B cell (primary cell): ENCODE data around the gene BLOC1S1. TPM values are rescaled to one million over a fixed set of nuclear protein-coding genes. Genes with fewer than 3 reads are reported as not detected.

Source experiments
- ATAC-seq: fragments of 200-7000 bp; cut with Tn5 transposase; one replicate; pipeline ENCODE4 v1.10.0; 2021; ENCODE audit warnings: low read depth, mild to moderate bottlenecking, moderate number of reproducible peaks, moderate library complexity
- CTCF ChIA-PET: fragments of 350-600 bp; sonication (Branson Sonifier 250); formaldehyde crosslinking; loops from one replicate; lab custom pipeline; 2021; ENCODE audit warnings: antibody characterized with exemption, inconsistent platforms; lab: Charles Lee
- POLR2A ChIA-PET: fragments of 350-600 bp; sonication (Branson Sonifier 250); formaldehyde crosslinking; loops from one replicate; lab custom pipeline; 2021; ENCODE audit warnings: antibody characterized with exemption; lab: Charles Lee
- DNase-seq: peaks from one replicate; pipeline ENCODE4 v3.0.0; 2013
- H2AFZ ChIP-seq: 2 replicates; pipeline ENCODE4 v1.6.1; 2012; ENCODE audit warnings: mild to moderate bottlenecking, low read depth, low read length; ENCODE audit not compliant: insufficient read depth, poor library complexity, severe bottlenecking
- H3K27ac ChIP-seq, 2 donors: 1 replicate in 1 of 2; 2 replicates in 1 of 2; pipeline ENCODE4 v1.5.1; 2012 to 2013; ENCODE audit warnings: low read length in 2 of 2, mild to moderate bottlenecking in 2 of 2, moderate library complexity in 1 of 2
- H3K27me3 ChIP-seq, 4 experiments: fragments of 200-600 bp in 1 of 4; sonication (generic) in 1 of 4; replicated peaks in 1 of 4; 1 replicate in 2 of 4; 2 replicates in 2 of 4; pipeline versions ENCODE4 v1.6.1 to v1.7.0; 2013 to 2016; ENCODE audit warnings: low read length in 3 of 4, mild to moderate bottlenecking in 2 of 4, mixed read lengths in 1 of 4, moderate library complexity in 1 of 4; ENCODE audit not compliant: insufficient read depth in 4 of 4, control insufficient read depth in 3 of 4; ENCODE audit errors: control extremely low read depth in 1 of 4
- H3K36me3 ChIP-seq, 2 experiments: replicated peaks in 1 of 2; 1 replicate in 1 of 2; 2 replicates in 1 of 2; pipeline versions ENCODE4 v1.6.1 to v1.7.1; 2013; ENCODE audit warnings: low read length in 1 of 2; ENCODE audit not compliant: insufficient read depth in 2 of 2, control insufficient read depth in 1 of 2; ENCODE audit errors: control extremely low read depth in 1 of 2, extremely low read depth in 1 of 2
- H3K4me1 ChIP-seq, 2 donors: fragments of 200-600 bp in 1 of 2; sonication (generic) in 1 of 2; 1 replicate in 1 of 2; 2 replicates in 1 of 2; pipeline versions ENCODE4 v1.5.1 to v1.6.1; 2013 to 2017; ENCODE audit warnings: low read length in 2 of 2; ENCODE audit not compliant: control insufficient read depth in 2 of 2, insufficient read depth in 2 of 2
- H3K4me2 ChIP-seq: replicated peaks from 2 replicates; pipeline ENCODE3; 2012; ENCODE audit warnings: mild to moderate bottlenecking, low read depth, low read length; ENCODE audit not compliant: poor library complexity, severe bottlenecking
- H3K4me3 ChIP-seq, 5 experiments: fragments of 200-600 bp in 1 of 5; sonication (generic) in 1 of 5; 1 replicate in 3 of 5; 2 replicates in 2 of 5; pipeline versions ENCODE4 v1.5.1 to v1.7.0; 2011 to 2016; ENCODE audit warnings: low read length in 4 of 5, mild to moderate bottlenecking in 4 of 5, low read depth in 2 of 5, control low read depth in 1 of 5, moderate library complexity in 1 of 5; ENCODE audit not compliant: insufficient read depth in 1 of 5; ENCODE audit errors: control extremely low read depth in 1 of 5, extremely low read depth in 1 of 5
- H3K79me2 ChIP-seq: fragments of 200-600 bp; sonication (generic); one replicate; pipeline ENCODE4 v1.6.0; 2016; ENCODE audit warnings: low read length; ENCODE audit not compliant: control insufficient read depth, insufficient read depth
- H3K9ac ChIP-seq: fragments of 200-600 bp; sonication (generic); 2 replicates; pipeline ENCODE4 v1.6.1; 2017; ENCODE audit warnings: mild to moderate bottlenecking, low read length, moderate library complexity
- H3K9me3 ChIP-seq, 3 donors: one replicate each; pipeline versions ENCODE4 v1.6.1 to v1.7.1; 2013; ENCODE audit warnings: low read length in 2 of 3; ENCODE audit not compliant: control insufficient read depth in 2 of 3, insufficient read depth in 1 of 3; ENCODE audit errors: control extremely low read depth in 1 of 3
- H4K20me1 ChIP-seq: 2 replicates; pipeline ENCODE4 v1.6.0; 2012; ENCODE audit warnings: mild to moderate bottlenecking, low read length; ENCODE audit not compliant: insufficient read depth, control insufficient read depth, poor library complexity, severe bottlenecking
- H3K27ac Mint-ChIP-seq: one replicate; pipeline ENCODE4 v1.8.0; 2021; ENCODE audit warnings: mixed read lengths
- H3K27me3 Mint-ChIP-seq: one replicate; pipeline ENCODE4 v1.8.0; 2021; ENCODE audit warnings: mixed read lengths
- H3K4me1 Mint-ChIP-seq: one replicate; pipeline ENCODE4 v1.8.0; 2021; ENCODE audit warnings: mixed read lengths
- H3K4me3 Mint-ChIP-seq: one replicate; pipeline ENCODE4 v1.8.0; 2021; ENCODE audit warnings: mixed read lengths
- H3K9me3 Mint-ChIP-seq: one replicate; pipeline ENCODE4 v1.8.0; 2022; ENCODE audit warnings: mixed read lengths; ENCODE audit not compliant: insufficient read depth
- EZH2 ChIP-seq: IDR thresholded peaks from 2 replicates; pipeline ENCODE4 v1.6.1; 2012; ENCODE audit warnings: borderline replicate concordance, low read depth, mild to moderate bottlenecking, moderate library complexity, low read length; ENCODE audit not compliant: insufficient read depth, poor library complexity, severe bottlenecking
- WGBS: methylation state at CpG from one replicate; pipeline ENCODE4 v1.1.5; 2013; ENCODE audit warnings: missing lambda C conversion rate; ENCODE audit not compliant: insufficient coverage; 5-methylcytosine and 5-hydroxymethylcytosine counted together
- intact Hi-C: fragments of 100-400 bp; cut with micrococcal nuclease; formaldehyde crosslinking; loops from one replicate; pipeline ENCODE4 v1.10.0; 2022
- polyA plus RNA-seq: library from polyadenylated mRNA; depleted of rRNA; stranded (reverse); fragments of >200 nt; gene quantifications from 2 replicates; pipeline ENCODE4 v1.2.3, GENCODE V29; 2012
- total RNA-seq, 2 donors: library from RNA; stranded (reverse); fragments of 120-200 nt in 1 of 2; gene quantifications; 1 replicate in 1 of 2; 2 replicates in 1 of 2; pipeline versions ENCODE4 v1.2.3 to v1.2.4, GENCODE V29; 2013 to 2022
- TF ChIP-seq, protein P1 (sequence below): fragments of 200-600 bp; IDR thresholded peaks from one replicate; pipeline ENCODE4 v1.8.0; 2022; ENCODE audit warnings: antibody characterized with exemption, mild to moderate bottlenecking

Gene BLOC1S1
- total and polyA plus RNA-seq, 2 donors (not counting 1 experiment from before 2014, with no cell fraction given), result 71.1 to 229 TPM

GRCh38 chr12:55707841-55708694 lies 7.8 kb upstream of the BLOC1S1 start, which contains the start of gene ITGA7:
Gene ITGA7, minus strand, starts transcription at chr12:55707904. Its CDS starts 222 bp downstream, at chr12:55707682.
- peak within 1 kb of the TSS; percentile 91 for H2AFZ ChIP-seq
- peak within 1 kb of the TSS; percentile 38 to 81 (median 58) for H3K4me3 ChIP-seq
- H3K79me2 ChIP-seq, result no peaks in the 10 kb centered on the region
- DNase-seq (peak; percentile 56), ATAC-seq (peak; percentile 84)
- intact Hi-C loops, result loop anchor here (5.0 kb wide), 1 partner anchor 36 kb away; no protein-coding TSS in a partner anchor
- Mint-ChIP-seq H3K27ac (peak within 1 kb of the TSS; percentile 24), H3K9me3 (no peaks in the 10 kb centered on the region), H3K4me3 (peak within 1 kb of the TSS; percentile 90), H3K27me3 (peaks cover 18% of the 10 kb centered on the region), H3K4me1 (peaks cover 28% of the 10 kb centered on the region)
- H3K9ac ChIP-seq, result peak within 1 kb of the TSS; percentile 69
- no peaks in the 10 kb centered on the region for H3K9me3 ChIP-seq
- WGBS, result under 1% methylated on average over 23 of the region's 39 CpGs
- H3K4me2 ChIP-seq, result peak within 1 kb of the TSS; percentile 96
- POLR2A ChIA-PET, result interaction anchor here (0.6 to 1.2 kb wide), 2 partner anchors 8 to 30 kb away, joined by 3 to 5 read pairs; partner anchors contain the start of gene BLOC1S1
- no peaks in the 10 kb centered on the region for H3K36me3 ChIP-seq
- no peak within 1 kb of the TSS for H3K27ac ChIP-seq
- CTCF ChIA-PET, result interaction anchor here (1.0 to 2.8 kb wide), 3 partner anchors 26 to 52 kb away, joined by 3 to 15 read pairs (median 4); no protein-coding TSS in a partner anchor
- peaks cover 19 to 21% of the 10 kb centered on the region in 2 donors for H3K4me1 ChIP-seq
- H4K20me1 ChIP-seq, result no peaks in the 10 kb centered on the region
- TF ChIP-seq, protein P1, sequence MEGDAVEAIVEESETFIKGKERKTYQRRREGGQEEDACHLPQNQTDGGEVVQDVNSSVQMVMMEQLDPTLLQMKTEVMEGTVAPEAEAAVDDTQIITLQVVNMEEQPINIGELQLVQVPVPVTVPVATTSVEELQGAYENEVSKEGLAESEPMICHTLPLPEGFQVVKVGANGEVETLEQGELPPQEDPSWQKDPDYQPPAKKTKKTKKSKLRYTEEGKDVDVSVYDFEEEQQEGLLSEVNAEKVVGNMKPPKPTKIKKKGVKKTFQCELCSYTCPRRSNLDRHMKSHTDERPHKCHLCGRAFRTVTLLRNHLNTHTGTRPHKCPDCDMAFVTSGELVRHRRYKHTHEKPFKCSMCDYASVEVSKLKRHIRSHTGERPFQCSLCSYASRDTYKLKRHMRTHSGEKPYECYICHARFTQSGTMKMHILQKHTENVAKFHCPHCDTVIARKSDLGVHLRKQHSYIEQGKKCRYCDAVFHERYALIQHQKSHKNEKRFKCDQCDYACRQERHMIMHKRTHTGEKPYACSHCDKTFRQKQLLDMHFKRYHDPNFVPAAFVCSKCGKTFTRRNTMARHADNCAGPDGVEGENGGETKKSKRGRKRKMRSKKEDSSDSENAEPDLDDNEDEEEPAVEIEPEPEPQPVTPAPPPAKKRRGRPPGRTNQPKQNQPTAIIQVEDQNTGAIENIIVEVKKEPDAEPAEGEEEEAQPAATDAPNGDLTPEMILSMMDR, result no peak
- no peak for TF ChIP-seq EZH2
- peaks cover 0 to 20% (median 8%) of the 10 kb centered on the region in 4 experiments for H3K27me3 ChIP-seq
